Parathyroid adenoma (tissue), 2 donors: ENCODE measurements around the gene LRRN4CL.

Experiments
- H2AFZ ChIP-seq: fragments of 300-600 bp; sonication (generic); one replicate; pipeline ENCODE4 v1.7.0; 2017; ENCODE audit warnings: antibody characterized with exemption, mild to moderate bottlenecking
- H3K27ac ChIP-seq: fragments of 300-600 bp; sonication (generic); one replicate; pipeline ENCODE4 v1.7.0; 2017
- H3K27me3 ChIP-seq: fragments of 300-600 bp; sonication (generic); one replicate; pipeline ENCODE4 v1.7.0; 2017; ENCODE audit warnings: low read length; ENCODE audit not compliant: control insufficient read depth, insufficient read depth
- H3K36me3 ChIP-seq: fragments of 300-600 bp; sonication (generic); one replicate; pipeline ENCODE4 v1.7.0; 2017; ENCODE audit warnings: low read length; ENCODE audit not compliant: control insufficient read depth, insufficient read depth
- H3K4me1 ChIP-seq: fragments of 300-600 bp; sonication (generic); one replicate; pipeline ENCODE4 v1.7.0; 2017; ENCODE audit warnings: control low read depth
- H3K4me2 ChIP-seq: fragments of 300-600 bp; sonication (generic); one replicate; pipeline ENCODE4 v1.7.0; 2017; ENCODE audit warnings: low read length
- H3K4me3 ChIP-seq: fragments of 300-600 bp; sonication (generic); one replicate; pipeline ENCODE4 v1.7.0; 2017; ENCODE audit warnings: low read depth, low read length
- H3K79me2 ChIP-seq: fragments of 300-600 bp; sonication (generic); one replicate; pipeline ENCODE4 v1.7.0; 2017; ENCODE audit warnings: control low read depth
- H3K9ac ChIP-seq: fragments of 300-600 bp; sonication (generic); one replicate; pipeline ENCODE4 v1.7.0; 2017; ENCODE audit warnings: mild to moderate bottlenecking
- H3K9me3 ChIP-seq: fragments of 300-600 bp; sonication (generic); one replicate; pipeline ENCODE4 v1.7.0; 2017; ENCODE audit warnings: low read length; ENCODE audit not compliant: control insufficient read depth
- CTCF ChIP-seq: fragments of 300-600 bp; sonication (generic); IDR thresholded peaks from one replicate; pipeline ENCODE4 v1.7.0; 2017; ENCODE audit warnings: antibody characterized with exemption, mild to moderate bottlenecking
- donor health status: primary hyperparathyroidism.

The LRRN4CL gene

GRCh38 chr11:62671608-62672389, 17.5 kb downstream of the LRRN4CL start, which contains the start of the genes LBHD1 and UQCC3:
LBHD1 (minus strand) TSS chr11:62672267; CDS start chr11:62670031, 2,236 bp downstream.
UQCC3 (plus strand) TSS chr11:62671673; CDS start chr11:62671746, 73 bp downstream.
- H3K4me2 ChIP-seq = peak within 1 kb of the TSS; percentile 60
- no peaks in the 10 kb centered on the region for H3K79me2 ChIP-seq
- peak within 1 kb of the TSS; percentile 81 for H2AFZ ChIP-seq
- H3K4me3 ChIP-seq = peak within 1 kb of the TSS; percentile 73
- peak within 1 kb of the TSS; percentile 75 for H3K27ac ChIP-seq
- no peaks in the 10 kb centered on the region for H3K27me3 ChIP-seq
- no peaks in the 10 kb centered on the region for H3K36me3 ChIP-seq
- no peak for TF ChIP-seq CTCF
- H3K4me1 ChIP-seq = peaks cover 2% of the 10 kb centered on the region
- H3K9me3 ChIP-seq = no peaks in the 10 kb centered on the region
- no peak within 1 kb of the TSS for H3K9ac ChIP-seq

- Histone ChIP-seq H3K27me3 (no peaks in the 10 kb centered on the region), H3K79me2 (no peaks in the 10 kb centered on the region), H3K27ac (peak overlapping the region; percentile 75), H3K4me3 (peak overlapping the region; percentile 73), H2AFZ (peak overlapping the region; percentile 81), H3K4me2 (peak overlapping the region; percentile 60), H3K36me3 (no peaks in the 10 kb centered on the region), H3K4me1 (peaks cover 2% of the 10 kb centered on the region), H3K9me3 (no peaks in the 10 kb centered on the region), H3K9ac (no peak overlapping the region)
- TF ChIP-seq CTCF = no peak
Observed at GRCh38 chr11:62671236-62671607, 18.1 kb downstream of the LRRN4CL start.

- no peaks in the 10 kb centered on the region for H3K9me3 ChIP-seq
- H3K9ac ChIP-seq = no peak overlapping the region
- no peak overlapping the region for H3K4me3 ChIP-seq
- H3K4me2 ChIP-seq = no peak overlapping the region
- H3K27ac ChIP-seq = no peak overlapping the region
- H3K27me3 ChIP-seq = no peaks in the 10 kb centered on the region
- peaks cover 2% of the 10 kb centered on the region for H3K4me1 ChIP-seq
- no peaks in the 10 kb centered on the region for H3K79me2 ChIP-seq
- no peak for TF ChIP-seq CTCF
- H2AFZ ChIP-seq = no peak overlapping the region
- H3K36me3 ChIP-seq = no peaks in the 10 kb centered on the region
Observed at GRCh38 chr11:62669420-62670161, 19.7 kb downstream of the LRRN4CL start.

GRCh38 chr11:62667460-62667859, 21.9 kb downstream of the LRRN4CL start:
- Histone ChIP-seq H3K4me3 (no peak overlapping the region), H3K4me2 (no peak overlapping the region), H3K36me3 (no peaks in the 10 kb centered on the region), H3K4me1 (peaks cover 2% of the 10 kb centered on the region), H3K9ac (no peak overlapping the region), H3K27me3 (no peaks in the 10 kb centered on the region), H2AFZ (no peak overlapping the region), H3K9me3 (no peaks in the 10 kb centered on the region), H3K79me2 (no peaks in the 10 kb centered on the region), H3K27ac (no peak overlapping the region)
- no peak for TF ChIP-seq CTCF
